Peyer's patch (tissue), 4 donors: Measurements from ENCODE around the gene C16orf95. TPM values are rescaled to one million over a fixed set of nuclear protein-coding genes. Genes with fewer than 3 reads are reported as not detected.

Source experiments
- DNase-seq, 3 donors: peaks; one replicate each; pipeline ENCODE4 v3.0.0-alpha.2; 2017 to 2019
- H3K27ac ChIP-seq, 4 donors: fragments of 200-600 bp; sonication (generic); one replicate each; pipeline ENCODE4 v1.5.1; 2016 to 2019
- H3K27me3 ChIP-seq, 2 donors: fragments of 200-600 bp; sonication (generic); one replicate each; pipeline ENCODE4 v1.5.1; 2019
- H3K36me3 ChIP-seq, 3 donors: fragments of 200-600 bp; sonication (generic); one replicate each; pipeline ENCODE4 v1.5.1; 2016 to 2019
- H3K4me1 ChIP-seq, 4 donors: fragments of 200-600 bp; sonication (generic); one replicate each; pipeline ENCODE4 v1.5.1; 2016 to 2019
- H3K4me3 ChIP-seq, 4 donors: fragments of 200-600 bp; sonication (generic); 1 replicate in 3 of 4; 2 replicates in 1 of 4; pipeline ENCODE4 v1.5.1; 2016 to 2019; ENCODE audit warnings: mild to moderate bottlenecking in 1 of 4
- H3K9me3 ChIP-seq, 4 donors: fragments of 200-600 bp; sonication (generic); one replicate each; pipeline ENCODE4 v1.5.1; 2016 to 2019; ENCODE audit warnings: mild to moderate bottlenecking in 1 of 4
- POLR2A ChIP-seq, 2 donors: fragments of 450-650 bp; IDR thresholded peaks; one replicate each; pipeline ENCODE4 v1.5.1; 2017; ENCODE audit warnings: antibody characterized with exemption in 2 of 2, mild to moderate bottlenecking in 2 of 2, moderate library complexity in 2 of 2
- total RNA-seq, 4 donors: library from RNA; depleted of rRNA; stranded (reverse); fragments of >200 nt; gene quantifications; one replicate each; pipeline ENCODE4 v1.1.0, GENCODE V29; 2016
- TF ChIP-seq, protein P1 (sequence below), 6 experiments: fragments of 450-650 bp in 4 of 6; fragments of 200-600 bp in 2 of 6; sonication (generic) in 1 of 6; IDR thresholded peaks; one replicate each; pipeline ENCODE4 v1.5.1; 2017 to 2019; ENCODE audit warnings: antibody characterized with exemption in 6 of 6, mild to moderate bottlenecking in 3 of 6, moderate library complexity in 1 of 6

The C16orf95 gene
- total RNA-seq, 4 donors from 2014 or later = 1.2 TPM; not detected in 3

- H3K4me3 ChIP-seq = no peak overlapping the region
- no peaks in the 10 kb centered on the region for H3K9me3 ChIP-seq
- no peak overlapping the region for H3K27ac ChIP-seq
- no peaks in the 10 kb centered on the region for H3K36me3 ChIP-seq
- DNase-seq = no peak
- H3K4me1 ChIP-seq = peaks cover 0 to 5% (median 0%) of the 10 kb centered on the region in 4 donors
- no peak for TF ChIP-seq POLR2A (IDR thresholded peaks at IDR 0.05)
- TF ChIP-seq, protein P1, sequence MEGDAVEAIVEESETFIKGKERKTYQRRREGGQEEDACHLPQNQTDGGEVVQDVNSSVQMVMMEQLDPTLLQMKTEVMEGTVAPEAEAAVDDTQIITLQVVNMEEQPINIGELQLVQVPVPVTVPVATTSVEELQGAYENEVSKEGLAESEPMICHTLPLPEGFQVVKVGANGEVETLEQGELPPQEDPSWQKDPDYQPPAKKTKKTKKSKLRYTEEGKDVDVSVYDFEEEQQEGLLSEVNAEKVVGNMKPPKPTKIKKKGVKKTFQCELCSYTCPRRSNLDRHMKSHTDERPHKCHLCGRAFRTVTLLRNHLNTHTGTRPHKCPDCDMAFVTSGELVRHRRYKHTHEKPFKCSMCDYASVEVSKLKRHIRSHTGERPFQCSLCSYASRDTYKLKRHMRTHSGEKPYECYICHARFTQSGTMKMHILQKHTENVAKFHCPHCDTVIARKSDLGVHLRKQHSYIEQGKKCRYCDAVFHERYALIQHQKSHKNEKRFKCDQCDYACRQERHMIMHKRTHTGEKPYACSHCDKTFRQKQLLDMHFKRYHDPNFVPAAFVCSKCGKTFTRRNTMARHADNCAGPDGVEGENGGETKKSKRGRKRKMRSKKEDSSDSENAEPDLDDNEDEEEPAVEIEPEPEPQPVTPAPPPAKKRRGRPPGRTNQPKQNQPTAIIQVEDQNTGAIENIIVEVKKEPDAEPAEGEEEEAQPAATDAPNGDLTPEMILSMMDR (IDR thresholded peaks at IDR 0.05) = no peak
- H3K27me3 ChIP-seq = no peaks in the 10 kb centered on the region
Measured at GRCh38 chr16:87298857-87299465, 18.2 kb downstream of the C16orf95 start.

GRCh38 chr16:87297918-87298631, 19.1 kb downstream of the C16orf95 start:
- no peak for TF ChIP-seq POLR2A (IDR thresholded peaks at IDR 0.05)
- TF ChIP-seq, protein P1 (IDR thresholded peaks at IDR 0.05) = peak in 4 of 6 experiments; percentile 14 to 44 (median 36)
- no peak overlapping the region for H3K27ac ChIP-seq
- peaks cover 0 to 5% (median 0%) of the 10 kb centered on the region in 4 donors for H3K4me1 ChIP-seq
- peak in 1 of 3 donors; percentile 57 for DNase-seq
- H3K36me3 ChIP-seq = no peaks in the 10 kb centered on the region
- no peak overlapping the region for H3K4me3 ChIP-seq
- H3K9me3 ChIP-seq = no peaks in the 10 kb centered on the region
- no peaks in the 10 kb centered on the region for H3K27me3 ChIP-seq

DNA sequence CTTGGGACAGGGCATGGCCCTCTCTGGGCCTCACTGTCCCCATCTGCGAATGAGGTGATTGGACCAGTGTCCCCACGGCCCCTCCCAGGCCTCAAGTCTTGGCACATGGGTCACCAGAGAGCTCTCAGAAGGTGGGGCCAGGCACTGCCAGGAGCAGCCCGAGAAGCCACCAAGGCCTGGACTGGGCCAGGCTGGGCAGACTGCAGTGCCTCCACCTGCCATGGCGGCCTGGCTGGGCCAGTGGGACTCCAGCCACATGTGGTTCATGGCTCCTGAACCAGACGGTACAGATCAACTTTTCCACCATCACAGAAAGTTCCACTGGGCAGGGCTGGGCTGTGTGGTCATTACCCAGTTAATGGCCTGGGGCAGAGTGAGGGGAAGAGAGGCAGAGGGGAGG, 19.8 kb downstream of the C16orf95 start:
- no peak overlapping the region for H3K4me3 ChIP-seq
- peaks cover 0 to 5% (median 0%) of the 10 kb centered on the region in 4 donors for H3K4me1 ChIP-seq
- H3K27me3 ChIP-seq = no peaks in the 10 kb centered on the region
- H3K9me3 ChIP-seq = no peaks in the 10 kb centered on the region
- TF ChIP-seq, protein P1 (IDR thresholded peaks at IDR 0.05) = no peak
- TF ChIP-seq POLR2A (IDR thresholded peaks at IDR 0.05) = no peak
- H3K27ac ChIP-seq = no peak overlapping the region
- H3K36me3 ChIP-seq = no peaks in the 10 kb centered on the region
- no peak for DNase-seq

GRCh38 chr16:87295661-87296531, 21.3 kb downstream of the C16orf95 start:
- TF ChIP-seq POLR2A (IDR thresholded peaks at IDR 0.05) = no peak
- TF ChIP-seq, protein P1 (IDR thresholded peaks at IDR 0.05) = no peak
- H3K27ac ChIP-seq = peak overlapping the region in 2 of 4 donors; percentile 30 to 39
- no peak for DNase-seq
- peaks cover 0 to 5% (median 0%) of the 10 kb centered on the region in 4 donors for H3K4me1 ChIP-seq
- no peak overlapping the region for H3K4me3 ChIP-seq
- no peaks in the 10 kb centered on the region for H3K9me3 ChIP-seq
- H3K36me3 ChIP-seq = no peaks in the 10 kb centered on the region
- H3K27me3 ChIP-seq = no peaks in the 10 kb centered on the region

- H3K27ac ChIP-seq = peak overlapping the region in 2 of 4 donors; percentile 30 to 39
- TF ChIP-seq POLR2A (IDR thresholded peaks at IDR 0.05) = no peak
- TF ChIP-seq, protein P1 (IDR thresholded peaks at IDR 0.05) = no peak
Measured at GRCh38 chr16:87295259-87295658, 21.9 kb downstream of the C16orf95 start.

More at GRCh38 chr16:87295259-87295658, 21.9 kb downstream of the C16orf95 start:
- Histone ChIP-seq H3K36me3 (no peaks in the 10 kb centered on the region), H3K9me3 (no peaks in the 10 kb centered on the region), H3K4me3 (no peak overlapping the region), H3K4me1 (peaks cover 0 to 5% (median 0%) of the 10 kb centered on the region in 4 donors), H3K27me3 (no peaks in the 10 kb centered on the region)
- no peak for DNase-seq
